Stimulated activated CD8-positive, alpha-beta memory T cell treated with anti-CD3 and anti-CD28 coated beads, Interleukin-15, amount 100 ng/mL, for 4 hours (primary cell): Measurements from ENCODE around the gene COA3.

Experiments
- DNase-seq, 2 donors: peaks; one replicate each; pipeline ENCODE4 v3.0.0-alpha.2; 2020; ENCODE audit warnings: low read depth in 2 of 2

The COA3 gene

DNA sequence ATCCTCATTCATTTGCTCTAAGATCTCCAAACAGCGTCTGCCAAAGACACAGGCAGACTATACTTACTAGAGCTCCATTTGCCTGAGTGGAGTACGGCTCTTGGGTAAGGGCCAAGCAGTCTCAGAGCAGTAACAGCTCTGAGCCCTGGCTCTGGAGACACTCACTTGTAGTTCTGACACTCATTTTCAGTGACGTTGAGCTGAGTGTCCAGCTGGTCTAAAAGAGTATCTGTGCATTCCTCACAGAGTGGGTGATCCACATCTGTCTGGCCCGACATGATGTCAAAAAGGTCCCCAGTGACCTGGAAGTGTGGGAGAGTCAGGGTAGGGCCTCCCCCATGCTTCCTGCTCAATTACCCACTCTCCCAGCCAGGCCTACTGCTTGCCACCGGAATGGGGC lies 19.9 kb upstream of the COA3 start:
- DNase-seq, result no peak

DNA sequence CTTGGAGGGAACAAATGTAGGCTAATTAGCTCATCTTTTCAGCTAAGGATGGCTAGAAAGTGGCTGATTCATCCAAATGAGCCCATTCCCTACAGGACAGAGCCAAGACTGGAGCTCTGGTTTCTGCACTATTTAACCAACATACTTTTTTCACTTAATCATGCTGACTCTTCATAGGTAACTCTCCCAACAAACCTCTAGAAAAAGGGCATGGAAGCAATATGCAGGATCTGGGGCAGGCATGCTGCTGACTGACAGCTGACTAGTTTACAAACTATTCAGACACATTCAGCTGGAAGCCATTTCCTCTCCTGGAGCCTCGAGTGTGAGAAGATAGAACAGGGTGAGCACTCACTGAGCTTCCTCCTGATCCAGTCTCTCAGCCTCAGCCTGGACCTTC lies 19.4 kb upstream of the COA3 start:
- no peak for DNase-seq

DNA sequence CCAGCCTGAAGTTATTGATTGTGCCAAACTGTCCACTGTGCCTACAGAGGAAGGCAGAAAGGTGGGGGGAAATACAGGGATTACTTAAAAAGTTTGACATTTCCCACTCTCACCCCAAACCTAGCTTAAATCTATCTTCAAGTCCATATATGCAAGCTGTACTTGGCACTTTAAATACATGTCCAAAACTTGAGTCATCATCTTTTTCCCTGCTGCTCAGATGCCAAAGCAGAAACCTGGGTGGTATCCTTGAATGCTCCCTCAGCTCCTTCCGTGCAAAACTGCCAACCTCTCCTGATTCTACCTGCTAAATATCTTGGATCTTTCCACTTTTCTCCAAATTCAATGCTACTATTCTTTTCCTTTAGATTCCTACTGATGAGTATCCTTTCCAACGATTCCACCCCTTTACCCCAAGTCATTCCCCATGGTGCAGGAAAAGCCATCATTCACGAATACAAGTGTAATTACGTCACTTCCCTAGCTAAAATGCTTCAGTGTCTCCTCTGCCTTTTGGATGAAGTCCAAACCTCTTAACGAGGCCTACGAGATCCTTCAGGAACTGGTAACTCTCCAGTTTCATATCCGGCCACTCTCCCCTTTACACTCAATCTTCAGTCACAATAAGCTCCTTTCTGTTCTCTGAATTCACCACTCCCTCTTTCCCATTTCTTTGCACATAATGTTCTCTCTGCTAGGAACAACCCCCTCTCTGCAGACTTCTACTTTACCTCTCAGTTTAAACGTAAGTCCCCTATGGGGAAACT lies 16.3 kb upstream of the COA3 start:
- no peak for DNase-seq

DNA sequence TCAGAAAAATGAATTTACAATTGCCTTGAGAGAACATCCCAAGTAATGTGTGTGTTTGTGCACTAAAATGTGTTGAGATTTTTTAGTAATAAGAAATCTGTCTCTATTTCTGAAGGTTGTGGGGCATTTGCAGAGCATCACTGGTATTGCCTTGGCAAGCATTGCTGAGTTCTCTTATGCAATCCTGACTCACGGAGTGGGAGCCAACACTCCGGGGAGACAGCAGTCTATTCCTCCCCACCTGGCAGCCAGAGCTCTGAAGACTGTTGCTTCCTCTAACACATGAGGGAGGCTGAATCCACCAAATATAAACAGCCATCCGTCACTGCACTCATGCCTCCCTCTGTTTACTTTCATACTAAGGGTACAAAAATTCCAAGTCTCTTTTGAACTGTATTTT lies 10.7 kb upstream of the COA3 start:
- no peak for DNase-seq

DNA sequence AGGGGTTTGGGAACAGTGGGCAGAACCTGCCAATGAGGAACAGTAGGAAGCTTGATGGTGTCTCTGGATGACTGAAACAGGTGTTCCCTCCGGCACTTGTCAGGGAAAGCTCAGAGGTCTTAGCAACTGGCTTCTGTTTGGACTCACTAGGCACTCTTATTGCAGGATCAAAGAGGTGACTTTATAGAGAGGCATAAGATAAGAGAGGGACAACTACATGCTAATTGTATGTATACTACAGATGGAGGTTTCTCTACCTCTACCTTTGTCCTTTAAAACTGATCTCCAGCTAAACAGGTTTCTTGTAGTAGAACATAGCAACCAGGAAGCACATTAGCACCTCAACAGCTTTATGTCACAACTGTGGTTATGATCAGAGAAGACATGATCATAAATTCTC lies 7.7 kb upstream of the COA3 start:
- no peak for DNase-seq

DNA sequence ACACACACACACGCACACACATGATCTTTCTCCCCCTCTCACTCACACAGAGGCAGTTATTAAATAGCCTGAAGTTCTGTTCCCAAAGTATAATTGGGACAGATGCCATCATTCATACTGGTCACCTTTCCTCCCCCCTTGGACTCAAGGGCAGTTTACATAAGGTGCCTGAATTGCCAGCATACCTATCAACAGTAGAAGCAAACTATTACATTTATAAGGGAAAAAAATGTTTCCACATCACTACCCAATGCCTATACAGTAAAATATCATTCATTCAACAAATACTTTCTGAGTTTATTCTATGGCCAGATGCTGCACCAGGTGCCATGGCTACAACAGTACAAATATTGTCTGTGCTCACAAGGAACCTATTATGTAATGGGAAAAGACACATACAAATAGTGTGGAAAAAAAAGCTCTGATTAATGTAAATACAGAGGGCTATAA lies 6.4 kb upstream of the COA3 start:
- DNase-seq, result no peak

DNA sequence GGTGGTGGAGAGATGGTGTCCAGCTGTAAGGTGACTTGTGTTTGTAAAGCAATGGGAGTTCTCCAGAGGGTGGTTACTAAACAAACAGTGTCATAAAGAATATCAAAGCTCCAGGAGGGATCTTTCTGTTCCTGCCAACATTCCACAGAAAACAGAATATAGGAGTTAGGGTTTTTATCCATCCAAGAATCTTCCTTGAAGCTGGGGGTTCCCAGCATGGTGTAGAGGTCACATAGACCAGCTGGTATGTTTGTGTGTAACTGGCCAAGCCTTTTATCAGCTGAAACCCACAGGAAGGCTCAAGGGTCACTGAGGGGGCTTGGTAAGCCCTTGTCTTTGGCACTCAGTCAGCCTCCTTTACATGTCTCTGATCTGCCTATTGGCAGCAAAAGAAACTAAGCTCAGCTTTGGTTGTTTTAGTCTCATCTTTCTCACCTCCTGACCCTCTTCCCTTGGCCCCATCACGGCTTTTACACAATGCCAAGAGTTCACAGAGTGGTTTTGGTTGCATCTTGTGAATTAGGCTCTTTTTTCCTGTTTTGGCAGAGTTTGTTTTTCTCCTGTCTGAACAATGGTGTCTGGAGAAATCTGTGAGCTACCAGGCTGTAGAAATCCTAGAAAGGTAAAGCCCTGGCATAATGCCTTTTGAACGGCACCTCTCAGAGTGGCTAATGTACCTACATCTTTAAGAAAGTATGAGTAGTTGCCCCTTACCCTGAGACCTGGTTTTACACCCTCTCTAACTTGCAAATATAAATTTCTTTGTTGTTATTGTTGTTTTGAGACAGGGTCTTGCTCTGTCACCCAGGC lies 4.8 kb upstream of the COA3 start:
- no peak for DNase-seq

DNA sequence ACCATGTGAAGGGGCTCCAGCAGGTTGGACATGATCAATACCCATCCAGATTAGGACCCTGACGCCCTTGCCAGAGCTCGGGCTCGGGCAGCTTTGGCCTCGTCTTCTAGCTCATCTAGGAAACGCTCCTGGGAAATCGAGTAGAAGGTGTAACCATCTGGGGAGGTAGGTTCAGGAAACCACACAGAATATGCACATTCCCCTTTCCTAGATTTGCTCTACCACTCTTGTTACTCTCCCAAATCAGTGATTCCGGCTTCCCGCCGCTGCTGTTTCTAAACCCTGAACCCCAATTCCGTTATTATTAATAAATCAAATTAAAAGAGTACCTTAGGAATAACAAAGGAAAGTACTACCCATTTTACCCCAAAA lies 507 bp downstream of the COA3 start:
- no peak for DNase-seq

DNA sequence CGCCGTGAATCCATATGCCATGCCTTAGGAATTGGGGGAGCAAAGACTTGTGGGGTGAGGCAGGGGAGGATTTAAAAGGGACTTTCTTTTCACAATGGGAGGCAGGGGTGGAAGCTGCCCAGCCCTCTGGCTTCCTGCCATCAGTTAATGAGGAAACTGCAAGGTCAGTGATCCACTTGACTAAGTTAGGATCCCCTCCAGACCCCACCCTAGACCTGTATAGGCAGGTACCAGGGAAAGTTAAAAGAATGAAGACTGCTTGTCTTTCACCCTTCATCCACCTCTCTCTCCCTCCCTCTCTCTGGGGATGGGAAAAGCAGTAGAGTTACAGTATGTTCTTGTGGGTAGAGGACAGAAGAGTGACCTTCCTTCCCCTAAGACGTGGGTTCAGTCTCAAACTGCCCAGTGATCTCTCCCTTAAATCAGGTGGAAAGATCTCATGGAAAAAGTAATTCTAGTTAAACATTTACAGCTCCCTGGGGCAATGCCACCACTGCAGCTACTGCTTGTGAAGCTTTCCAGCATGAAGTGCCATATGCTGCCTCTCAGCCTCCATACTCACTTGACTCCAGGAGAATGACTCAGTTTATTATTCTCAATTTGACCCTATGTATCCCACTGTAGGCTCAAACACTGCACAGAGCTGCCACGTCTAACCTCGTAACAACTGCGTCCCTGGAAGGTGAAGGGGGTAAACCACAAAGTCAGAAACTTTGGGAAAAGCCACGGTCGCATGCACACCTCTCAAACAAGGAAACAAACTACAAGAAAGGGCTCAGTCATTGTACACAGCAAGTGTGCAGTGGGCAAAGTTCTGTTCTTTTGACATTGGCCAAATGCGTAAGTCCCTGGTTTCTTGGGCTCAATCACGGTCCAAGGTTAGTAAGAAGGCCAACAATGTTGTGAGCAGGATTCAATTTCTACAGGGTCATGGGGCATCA lies 1.2 kb downstream of the COA3 start:
- DNase-seq, result no peak

DNA sequence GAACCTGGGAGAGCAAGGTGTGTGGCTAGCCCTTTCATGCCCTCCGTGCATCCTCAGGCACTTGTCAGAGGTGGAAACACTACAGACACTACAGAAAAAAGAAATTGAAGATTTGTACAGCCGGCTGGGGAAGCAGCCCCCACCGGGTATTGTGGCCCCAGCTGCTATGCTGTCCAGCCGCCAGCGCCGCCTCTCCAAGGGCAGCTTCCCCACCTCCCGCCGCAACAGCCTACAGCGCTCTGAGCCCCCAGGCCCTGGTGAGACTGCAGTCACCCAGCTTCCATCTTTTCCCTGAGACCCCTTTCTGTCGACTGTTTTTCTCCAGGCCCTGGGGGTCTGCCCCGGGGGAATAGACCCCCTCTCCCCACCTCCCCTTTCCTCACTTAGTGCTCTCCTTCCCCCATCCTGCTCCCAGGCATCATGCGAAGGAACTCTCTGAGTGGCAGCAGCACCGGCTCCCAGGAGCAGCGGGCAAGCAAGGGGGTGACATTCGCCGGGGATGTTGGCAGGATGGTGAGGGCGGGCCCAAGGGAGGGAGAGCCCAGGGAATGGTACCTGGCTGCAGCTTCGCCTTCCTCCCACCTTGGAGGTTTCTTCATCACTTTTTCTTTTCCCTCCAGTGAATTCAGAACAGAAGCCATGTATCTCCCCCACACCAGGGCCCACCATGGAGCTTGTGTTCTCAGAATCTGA lies 2.3 kb downstream of the COA3 start:
- no peak for DNase-seq

DNA sequence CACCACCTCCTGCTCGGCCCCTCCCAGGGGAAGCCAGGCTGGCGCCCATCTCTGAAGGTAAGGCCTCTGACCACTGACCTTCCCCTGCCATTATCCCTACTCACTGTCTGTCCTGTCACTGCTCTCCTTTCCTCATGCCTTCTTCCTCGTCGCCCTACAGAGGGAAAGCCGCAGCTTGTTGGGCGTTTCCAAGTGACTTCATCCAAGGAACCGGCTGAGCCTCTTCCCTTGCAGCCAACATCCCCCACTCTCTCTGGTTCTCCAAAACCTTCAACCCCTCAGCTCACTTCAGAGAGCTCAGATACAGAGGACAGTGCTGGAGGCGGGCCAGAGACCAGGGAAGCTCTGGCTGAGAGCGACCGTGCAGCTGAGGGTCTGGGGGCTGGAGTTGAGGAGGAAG lies 3.0 kb downstream of the COA3 start:
- no peak for DNase-seq

DNA sequence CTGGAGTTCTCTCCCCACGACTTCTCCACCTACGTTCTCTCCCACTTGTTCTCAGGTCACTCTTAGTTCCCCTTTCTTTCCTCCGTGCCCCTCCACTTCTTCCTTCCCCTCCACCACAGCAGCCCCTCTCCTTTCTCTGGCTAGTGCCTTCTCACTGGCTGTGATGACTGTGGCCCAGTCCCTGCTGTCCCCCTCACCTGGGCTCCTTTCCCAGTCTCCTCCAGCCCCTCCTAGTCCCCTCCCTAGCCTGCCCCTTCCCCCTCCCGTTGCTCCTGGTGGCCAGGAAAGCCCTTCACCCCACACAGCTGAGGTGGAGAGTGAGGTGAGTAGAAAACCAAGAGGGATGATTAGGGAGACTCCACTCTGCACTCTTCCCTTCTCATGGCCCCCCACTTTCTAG lies 3.4 kb downstream of the COA3 start:
- DNase-seq, result no peak

DNA sequence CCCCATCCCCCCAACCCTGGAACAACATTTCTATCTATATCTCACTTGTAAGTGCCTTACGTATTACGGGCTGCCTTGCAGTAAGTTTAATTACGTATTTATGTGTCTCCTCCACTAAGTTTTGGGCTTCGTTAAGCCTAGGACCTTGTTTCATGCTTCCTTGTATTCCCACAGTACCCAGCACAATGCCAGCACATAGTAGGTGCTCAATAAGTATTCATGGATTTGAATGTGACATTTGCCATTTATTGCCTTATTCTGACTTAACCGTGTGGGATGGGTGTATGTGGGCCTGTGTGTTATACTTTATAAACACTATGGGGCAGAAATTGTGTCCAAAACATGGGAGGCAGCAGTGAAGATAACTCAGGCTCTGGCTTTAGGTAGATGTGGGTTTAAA lies 6.0 kb downstream of the COA3 start:
- DNase-seq, result no peak

DNA sequence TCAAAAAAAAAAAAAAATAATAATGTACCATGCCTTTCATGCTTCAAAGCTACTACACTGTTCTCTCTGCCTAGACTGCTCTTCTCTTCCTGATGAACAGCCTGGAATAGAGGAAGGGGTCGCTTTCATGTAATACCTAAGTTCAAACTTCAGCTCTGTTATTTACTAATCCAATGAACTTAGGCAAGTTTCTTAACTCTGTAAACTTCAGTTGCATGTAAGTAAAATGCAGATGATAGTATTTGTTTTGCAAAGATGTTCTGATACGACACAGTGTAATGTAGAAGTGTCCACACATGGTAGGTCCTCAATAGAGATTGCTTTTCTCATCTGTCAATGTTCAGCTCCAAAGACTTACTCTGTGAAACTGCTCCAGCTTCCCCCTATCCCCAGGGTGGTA lies 6.6 kb downstream of the COA3 start:
- no peak for DNase-seq

DNA sequence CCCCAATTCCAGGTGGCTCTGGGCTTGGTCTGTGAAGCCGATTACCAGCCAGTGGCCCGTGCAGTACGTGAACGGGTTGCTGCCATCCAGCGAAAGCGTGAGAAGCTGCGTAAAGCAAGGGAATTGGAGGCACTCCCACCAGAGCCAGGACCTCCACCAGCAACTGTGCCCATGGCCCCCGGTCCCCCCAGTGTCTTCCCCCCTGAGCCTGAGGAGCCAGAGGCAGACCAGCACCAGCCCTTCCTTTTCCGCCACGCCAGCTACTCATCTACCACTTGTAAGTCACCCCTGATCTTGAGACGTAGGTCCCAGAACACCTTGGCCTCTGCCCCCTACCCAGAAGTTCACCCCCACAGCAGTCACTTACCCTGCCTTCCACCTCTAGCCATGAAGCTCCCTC lies 11.2 kb downstream of the COA3 start:
- DNase-seq, result no peak

DNA sequence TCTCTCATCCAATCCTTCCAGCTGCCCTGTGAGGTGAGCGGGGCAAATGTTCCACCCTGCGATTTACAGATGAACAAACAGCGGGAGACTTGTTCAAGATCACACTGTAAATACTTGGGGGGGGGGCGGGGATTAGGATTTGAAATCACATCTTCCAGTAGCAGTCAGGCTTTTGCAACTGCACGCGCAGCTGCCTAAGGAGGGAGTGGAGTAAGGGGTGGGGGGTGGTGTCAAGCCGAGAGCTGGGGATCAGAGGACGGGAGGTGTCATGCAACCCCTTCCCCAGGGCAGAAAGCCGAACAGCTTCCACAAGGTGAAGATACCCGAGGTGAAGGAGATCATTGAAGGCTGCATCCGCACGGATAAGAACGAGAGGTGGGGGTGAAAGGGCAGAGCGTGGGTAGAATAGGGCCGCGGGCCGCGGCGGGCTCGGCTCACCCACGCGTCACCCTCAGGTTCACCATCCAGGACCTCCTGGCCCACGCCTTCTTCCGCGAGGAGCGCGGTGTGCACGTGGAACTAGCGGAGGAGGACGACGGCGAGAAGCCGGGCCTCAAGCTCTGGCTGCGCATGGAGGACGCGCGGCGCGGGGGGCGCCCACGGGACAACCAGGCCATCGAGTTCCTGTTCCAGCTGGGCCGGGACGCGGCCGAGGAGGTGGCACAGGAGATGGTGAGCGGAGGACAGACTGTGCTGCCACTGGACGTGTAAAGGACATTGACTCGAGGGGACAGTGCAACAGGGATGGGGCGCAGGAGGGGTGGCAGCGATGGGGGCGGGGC lies 13.5 kb downstream of the COA3 start:
- no peak for DNase-seq

DNA sequence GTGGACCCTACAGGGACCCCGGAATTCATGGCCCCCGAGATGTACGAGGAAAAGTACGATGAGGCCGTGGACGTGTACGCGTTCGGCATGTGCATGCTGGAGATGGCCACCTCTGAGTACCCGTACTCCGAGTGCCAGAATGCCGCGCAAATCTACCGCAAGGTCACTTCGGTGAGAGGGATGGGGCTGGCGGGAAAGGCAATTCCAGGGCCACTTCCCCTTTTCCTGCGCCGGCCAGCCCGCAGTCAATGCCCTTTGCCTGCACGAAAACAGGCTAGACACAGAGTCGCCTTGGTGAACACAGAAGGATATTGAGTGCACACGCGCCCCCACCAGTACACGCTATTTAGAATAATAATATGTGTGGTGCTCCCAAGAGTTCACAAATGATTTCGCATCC lies 14.1 kb downstream of the COA3 start:
- DNase-seq, result no peak

DNA sequence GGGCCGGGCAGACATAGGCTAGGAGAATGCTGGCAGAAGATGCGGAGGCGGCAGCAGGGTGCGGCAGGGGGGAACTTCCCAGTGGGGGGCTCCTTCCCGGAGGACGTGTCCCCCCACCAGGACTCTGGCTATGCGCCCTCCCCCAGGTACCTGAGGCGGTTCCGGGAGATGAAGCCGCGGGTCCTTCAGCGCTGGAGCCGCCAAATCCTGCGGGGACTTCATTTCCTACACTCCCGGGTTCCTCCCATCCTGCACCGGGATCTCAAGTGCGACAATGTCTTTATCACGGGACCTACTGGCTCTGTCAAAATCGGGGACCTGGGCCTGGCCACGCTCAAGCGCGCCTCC lies 14.7 kb downstream of the COA3 start:
- no peak for DNase-seq

DNA sequence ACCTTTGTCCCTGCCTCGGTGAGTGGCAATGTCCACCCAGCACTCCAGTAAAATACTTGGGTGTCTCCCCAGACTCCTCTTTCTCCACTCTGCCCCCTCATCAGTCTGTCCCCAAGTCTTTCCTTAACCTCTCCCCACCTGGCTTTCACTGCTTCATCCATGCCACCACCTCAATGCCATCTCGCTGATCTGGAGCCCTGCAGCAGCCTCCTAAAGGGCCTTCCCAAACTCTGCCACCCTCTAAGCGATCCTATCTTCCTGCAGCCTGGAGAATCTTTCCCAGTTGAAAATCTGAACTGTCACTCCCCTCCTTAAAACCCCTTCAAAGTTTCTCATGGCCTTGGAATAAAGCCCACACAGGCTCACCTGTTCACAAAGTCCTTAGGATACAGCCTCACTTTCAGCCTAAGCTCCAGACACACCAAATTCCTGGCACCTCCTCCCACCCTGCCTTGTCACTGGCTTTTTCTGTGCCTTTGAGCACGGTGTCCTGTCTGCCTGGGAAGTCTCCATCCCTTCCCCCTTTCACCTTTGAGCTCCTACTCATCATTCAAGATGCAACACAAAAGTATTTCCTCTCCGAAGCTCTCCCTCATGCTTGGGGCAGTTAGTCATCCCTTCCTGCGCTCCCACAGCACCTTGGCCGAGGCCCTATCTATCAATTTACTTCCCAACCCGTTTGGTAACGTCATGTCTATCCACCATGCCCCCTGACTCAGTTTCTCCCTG lies 15.3 kb downstream of the COA3 start:
- DNase-seq, result no peak
